ENCODE measurements around the gene KDM5B.

The KDM5B gene

GRCh38 chr1:202683029-202683428, 125.2 kb downstream of the KDM5B start:
- DNase-seq, result no peak

GRCh38 chr1:202682477-202682876, 125.7 kb downstream of the KDM5B start:
- no peak for DNase-seq

GRCh38 chr1:202681736-202682420, 126.3 kb downstream of the KDM5B start:
- DNase-seq, result no peak

GRCh38 chr1:202680586-202681352, 127.5 kb downstream of the KDM5B start:
- no peak for DNase-seq

GRCh38 chr1:202679406-202680177, 128.6 kb downstream of the KDM5B start:
- no peak for DNase-seq

- no peak for DNase-seq
These were observed 130.8 kb downstream of the KDM5B start for GRCh38 chr1:202677433-202677832.

All from stimulated activated naive CD4-positive, alpha-beta T cell treated with Interleukin-2 at 50 U/mL for 16 hours (primary cell).